Gastroesophageal sphincter (tissue), 3 donors: Measurements from ENCODE around the gene AKR7A3.

Experiments
- EP300 ChIP-seq: sonication (generic); formaldehyde crosslinking; IDR thresholded peaks from one replicate; pipeline ENCODE4 v1.6.1; 2017; ENCODE audit warnings: antibody characterized with exemption, mild to moderate bottlenecking
- POLR2A ChIP-seq, 2 donors: fragments of 450-650 bp; IDR thresholded peaks; one replicate each; pipeline ENCODE4 v1.6.1; 2017; ENCODE audit warnings: antibody characterized with exemption in 2 of 2, mild to moderate bottlenecking in 2 of 2, moderate library complexity in 1 of 2
- POLR2AphosphoS5 ChIP-seq: sonication (generic); formaldehyde crosslinking; IDR thresholded peaks from one replicate; pipeline ENCODE4 v1.6.1; 2017; ENCODE audit warnings: antibody characterized with exemption
- TF ChIP-seq, protein P1 (sequence below), 4 experiments: fragments of 200-600 bp in 2 of 4; fragments of 450-650 bp in 2 of 4; sonication (generic) in 1 of 4; IDR thresholded peaks; one replicate each; pipeline ENCODE4 v1.5.1; 2017 to 2019; ENCODE audit warnings: antibody characterized with exemption in 4 of 4, mild to moderate bottlenecking in 2 of 4, moderate library complexity in 2 of 4

DNA sequence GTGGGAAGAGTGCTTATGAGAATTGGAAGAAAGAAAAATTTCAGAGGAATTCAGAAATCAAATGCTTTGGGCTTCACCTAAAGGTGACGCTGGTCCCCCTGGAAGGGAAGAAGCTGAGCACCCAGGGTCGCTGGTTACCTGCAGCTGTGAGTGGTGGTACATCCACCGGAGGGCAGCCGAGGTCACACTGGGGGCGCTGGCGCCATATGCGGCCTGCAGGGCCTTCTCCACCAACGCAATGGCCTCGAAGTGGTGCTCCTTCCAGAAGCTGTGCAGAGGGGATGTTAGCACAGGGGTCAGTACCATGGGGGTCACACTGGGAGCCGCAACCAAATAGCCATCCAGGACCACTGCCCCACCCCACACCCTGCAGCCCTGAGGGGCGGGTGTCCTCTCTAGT, 17.3 kb upstream of the AKR7A3 start:
- TF ChIP-seq, protein P1, sequence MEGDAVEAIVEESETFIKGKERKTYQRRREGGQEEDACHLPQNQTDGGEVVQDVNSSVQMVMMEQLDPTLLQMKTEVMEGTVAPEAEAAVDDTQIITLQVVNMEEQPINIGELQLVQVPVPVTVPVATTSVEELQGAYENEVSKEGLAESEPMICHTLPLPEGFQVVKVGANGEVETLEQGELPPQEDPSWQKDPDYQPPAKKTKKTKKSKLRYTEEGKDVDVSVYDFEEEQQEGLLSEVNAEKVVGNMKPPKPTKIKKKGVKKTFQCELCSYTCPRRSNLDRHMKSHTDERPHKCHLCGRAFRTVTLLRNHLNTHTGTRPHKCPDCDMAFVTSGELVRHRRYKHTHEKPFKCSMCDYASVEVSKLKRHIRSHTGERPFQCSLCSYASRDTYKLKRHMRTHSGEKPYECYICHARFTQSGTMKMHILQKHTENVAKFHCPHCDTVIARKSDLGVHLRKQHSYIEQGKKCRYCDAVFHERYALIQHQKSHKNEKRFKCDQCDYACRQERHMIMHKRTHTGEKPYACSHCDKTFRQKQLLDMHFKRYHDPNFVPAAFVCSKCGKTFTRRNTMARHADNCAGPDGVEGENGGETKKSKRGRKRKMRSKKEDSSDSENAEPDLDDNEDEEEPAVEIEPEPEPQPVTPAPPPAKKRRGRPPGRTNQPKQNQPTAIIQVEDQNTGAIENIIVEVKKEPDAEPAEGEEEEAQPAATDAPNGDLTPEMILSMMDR (IDR thresholded peaks at IDR 0.05) = no peak
- no peak for TF ChIP-seq POLR2A (IDR thresholded peaks at IDR 0.05)
- no peak for TF ChIP-seq POLR2AphosphoS5
- TF ChIP-seq EP300 = no peak
